B cell (primary cell): Measurements from ENCODE around the gene TAF1C. TPM values are rescaled to one million over a fixed set of nuclear protein-coding genes. Genes with fewer than 3 reads are reported as not detected.
"Not testable (repeated sequence)": the region's sequence is repeated elsewhere in the genome, so short reads cannot be mapped to it uniquely, and the experiment has no call there.

Source experiments
- ATAC-seq: fragments of 200-7000 bp; cut with Tn5 transposase; one replicate; pipeline ENCODE4 v1.10.0; 2021; ENCODE audit warnings: low read depth, mild to moderate bottlenecking, moderate number of reproducible peaks, moderate library complexity
- CTCF ChIA-PET: fragments of 350-600 bp; sonication (Branson Sonifier 250); formaldehyde crosslinking; loops from one replicate; lab custom pipeline; 2021; ENCODE audit warnings: antibody characterized with exemption, inconsistent platforms; lab: Charles Lee
- POLR2A ChIA-PET: fragments of 350-600 bp; sonication (Branson Sonifier 250); formaldehyde crosslinking; loops from one replicate; lab custom pipeline; 2021; ENCODE audit warnings: antibody characterized with exemption; lab: Charles Lee
- DNase-seq: peaks from one replicate; pipeline ENCODE4 v3.0.0; 2013
- H2AFZ ChIP-seq: 2 replicates; pipeline ENCODE4 v1.6.1; 2012; ENCODE audit warnings: mild to moderate bottlenecking, low read depth, low read length; ENCODE audit not compliant: insufficient read depth, poor library complexity, severe bottlenecking
- H3K27ac ChIP-seq, 2 donors: 1 replicate in 1 of 2; 2 replicates in 1 of 2; pipeline ENCODE4 v1.5.1; 2012 to 2013; ENCODE audit warnings: low read length in 2 of 2, mild to moderate bottlenecking in 2 of 2, moderate library complexity in 1 of 2
- H3K27me3 ChIP-seq, 4 experiments: fragments of 200-600 bp in 1 of 4; sonication (generic) in 1 of 4; replicated peaks in 1 of 4; 1 replicate in 2 of 4; 2 replicates in 2 of 4; pipeline versions ENCODE4 v1.6.1 to v1.7.0; 2013 to 2016; ENCODE audit warnings: low read length in 3 of 4, mild to moderate bottlenecking in 2 of 4, mixed read lengths in 1 of 4, moderate library complexity in 1 of 4; ENCODE audit not compliant: insufficient read depth in 4 of 4, control insufficient read depth in 3 of 4; ENCODE audit errors: control extremely low read depth in 1 of 4
- H3K36me3 ChIP-seq, 2 experiments: replicated peaks in 1 of 2; 1 replicate in 1 of 2; 2 replicates in 1 of 2; pipeline versions ENCODE4 v1.6.1 to v1.7.1; 2013; ENCODE audit warnings: low read length in 1 of 2; ENCODE audit not compliant: insufficient read depth in 2 of 2, control insufficient read depth in 1 of 2; ENCODE audit errors: control extremely low read depth in 1 of 2, extremely low read depth in 1 of 2
- H3K4me1 ChIP-seq, 2 donors: fragments of 200-600 bp in 1 of 2; sonication (generic) in 1 of 2; 1 replicate in 1 of 2; 2 replicates in 1 of 2; pipeline versions ENCODE4 v1.5.1 to v1.6.1; 2013 to 2017; ENCODE audit warnings: low read length in 2 of 2; ENCODE audit not compliant: control insufficient read depth in 2 of 2, insufficient read depth in 2 of 2
- H3K4me2 ChIP-seq: replicated peaks from 2 replicates; pipeline ENCODE3; 2012; ENCODE audit warnings: mild to moderate bottlenecking, low read depth, low read length; ENCODE audit not compliant: poor library complexity, severe bottlenecking
- H3K4me3 ChIP-seq, 5 experiments: fragments of 200-600 bp in 1 of 5; sonication (generic) in 1 of 5; 1 replicate in 3 of 5; 2 replicates in 2 of 5; pipeline versions ENCODE4 v1.5.1 to v1.7.0; 2011 to 2016; ENCODE audit warnings: low read length in 4 of 5, mild to moderate bottlenecking in 4 of 5, low read depth in 2 of 5, control low read depth in 1 of 5, moderate library complexity in 1 of 5; ENCODE audit not compliant: insufficient read depth in 1 of 5; ENCODE audit errors: control extremely low read depth in 1 of 5, extremely low read depth in 1 of 5
- H3K79me2 ChIP-seq: fragments of 200-600 bp; sonication (generic); one replicate; pipeline ENCODE4 v1.6.0; 2016; ENCODE audit warnings: low read length; ENCODE audit not compliant: control insufficient read depth, insufficient read depth
- H3K9ac ChIP-seq: fragments of 200-600 bp; sonication (generic); 2 replicates; pipeline ENCODE4 v1.6.1; 2017; ENCODE audit warnings: mild to moderate bottlenecking, low read length, moderate library complexity
- H3K9me3 ChIP-seq, 3 donors: one replicate each; pipeline versions ENCODE4 v1.6.1 to v1.7.1; 2013; ENCODE audit warnings: low read length in 2 of 3; ENCODE audit not compliant: control insufficient read depth in 2 of 3, insufficient read depth in 1 of 3; ENCODE audit errors: control extremely low read depth in 1 of 3
- H4K20me1 ChIP-seq: 2 replicates; pipeline ENCODE4 v1.6.0; 2012; ENCODE audit warnings: mild to moderate bottlenecking, low read length; ENCODE audit not compliant: insufficient read depth, control insufficient read depth, poor library complexity, severe bottlenecking
- H3K27ac Mint-ChIP-seq: one replicate; pipeline ENCODE4 v1.8.0; 2021; ENCODE audit warnings: mixed read lengths
- H3K27me3 Mint-ChIP-seq: one replicate; pipeline ENCODE4 v1.8.0; 2021; ENCODE audit warnings: mixed read lengths
- H3K4me1 Mint-ChIP-seq: one replicate; pipeline ENCODE4 v1.8.0; 2021; ENCODE audit warnings: mixed read lengths
- H3K4me3 Mint-ChIP-seq: one replicate; pipeline ENCODE4 v1.8.0; 2021; ENCODE audit warnings: mixed read lengths
- H3K9me3 Mint-ChIP-seq: one replicate; pipeline ENCODE4 v1.8.0; 2022; ENCODE audit warnings: mixed read lengths; ENCODE audit not compliant: insufficient read depth
- EZH2 ChIP-seq: IDR thresholded peaks from 2 replicates; pipeline ENCODE4 v1.6.1; 2012; ENCODE audit warnings: borderline replicate concordance, low read depth, mild to moderate bottlenecking, moderate library complexity, low read length; ENCODE audit not compliant: insufficient read depth, poor library complexity, severe bottlenecking
- WGBS: methylation state at CpG from one replicate; pipeline ENCODE4 v1.1.5; 2013; ENCODE audit warnings: missing lambda C conversion rate; ENCODE audit not compliant: insufficient coverage; 5-methylcytosine and 5-hydroxymethylcytosine counted together
- intact Hi-C: fragments of 100-400 bp; cut with micrococcal nuclease; formaldehyde crosslinking; loops from one replicate; pipeline ENCODE4 v1.10.0; 2022
- polyA plus RNA-seq: library from polyadenylated mRNA; depleted of rRNA; stranded (reverse); fragments of >200 nt; gene quantifications from 2 replicates; pipeline ENCODE4 v1.2.3, GENCODE V29; 2012
- total RNA-seq, 2 donors: library from RNA; stranded (reverse); fragments of 120-200 nt in 1 of 2; gene quantifications; 1 replicate in 1 of 2; 2 replicates in 1 of 2; pipeline versions ENCODE4 v1.2.3 to v1.2.4, GENCODE V29; 2013 to 2022
- TF ChIP-seq, protein P1 (sequence below): fragments of 200-600 bp; IDR thresholded peaks from one replicate; pipeline ENCODE4 v1.8.0; 2022; ENCODE audit warnings: antibody characterized with exemption, mild to moderate bottlenecking

Gene TAF1C
- total and polyA plus RNA-seq, 2 donors (not counting 1 experiment from before 2014, with no cell fraction given) = 115 to 125 TPM

DNA sequence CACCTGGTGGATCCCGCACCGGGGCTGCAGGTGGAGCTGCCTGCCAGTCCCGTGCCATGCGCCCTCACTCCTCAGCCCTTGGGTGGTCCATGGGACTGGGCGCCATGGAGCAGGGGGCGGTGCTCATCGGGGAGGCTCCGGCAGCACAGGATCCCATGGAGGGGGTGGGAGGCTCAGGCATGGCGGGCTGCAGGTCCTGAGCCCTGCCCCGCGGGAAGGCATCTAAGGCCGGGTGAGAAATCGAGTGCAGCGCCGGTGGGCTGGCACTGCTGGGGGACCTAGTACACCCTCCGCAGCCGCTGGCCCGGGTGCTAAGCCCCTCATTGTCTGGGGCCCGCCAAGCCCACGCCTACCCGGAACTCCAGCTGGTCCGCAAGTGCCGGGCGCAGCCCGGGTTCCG is 17.7 kb upstream of the TAF1C start:
- H4K20me1 ChIP-seq, H3K36me3 ChIP-seq, H3K4me2 ChIP-seq, H3K27me3 Mint-ChIP-seq, H2AFZ ChIP-seq, H3K9me3 Mint-ChIP-seq, H3K4me1 Mint-ChIP-seq, ATAC-seq, H3K9ac ChIP-seq, CTCF ChIA-PET, H3K79me2 ChIP-seq, H3K4me3 ChIP-seq, DNase-seq, H3K4me3 Mint-ChIP-seq, H3K27ac ChIP-seq, H3K4me1 ChIP-seq, intact Hi-C loops, H3K9me3 ChIP-seq, H3K27me3 ChIP-seq, H3K27ac Mint-ChIP-seq, POLR2A ChIA-PET: not testable (repeated sequence)
- WGBS = 87% methylated on average over 14 of the region's 26 CpGs

DNA sequence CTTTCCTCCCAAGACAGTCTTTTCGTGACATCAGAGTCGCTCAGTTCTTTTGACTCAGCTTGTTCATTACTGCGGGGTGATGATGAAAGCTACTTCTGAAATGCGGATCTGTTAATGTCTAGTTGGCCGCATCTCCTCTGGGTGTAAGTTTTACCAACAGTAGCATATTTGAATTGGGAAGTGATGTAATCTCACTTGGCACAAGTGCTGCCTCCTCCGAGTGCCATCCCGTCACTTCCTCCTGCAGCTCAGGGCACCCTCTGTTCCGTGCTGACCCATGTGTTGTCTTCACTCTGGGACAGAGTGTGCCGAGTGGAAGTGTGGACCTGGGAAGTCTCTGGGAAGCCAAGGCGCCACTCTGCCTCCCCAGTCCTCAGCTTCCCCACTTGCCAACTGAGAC is 13.0 kb upstream of the TAF1C start:
- H3K4me3 ChIP-seq = no peak overlapping the region
- H3K9ac ChIP-seq = no peak overlapping the region
- Mint-ChIP-seq H3K4me1 (no peaks in the 10 kb centered on the region), H3K4me3 (no peak overlapping the region), H3K27ac (no peak overlapping the region), H3K27me3 (peaks cover 3% of the 10 kb centered on the region), H3K9me3 (no peaks in the 10 kb centered on the region)
- no peak for TF ChIP-seq EZH2
- TF ChIP-seq, protein P1, sequence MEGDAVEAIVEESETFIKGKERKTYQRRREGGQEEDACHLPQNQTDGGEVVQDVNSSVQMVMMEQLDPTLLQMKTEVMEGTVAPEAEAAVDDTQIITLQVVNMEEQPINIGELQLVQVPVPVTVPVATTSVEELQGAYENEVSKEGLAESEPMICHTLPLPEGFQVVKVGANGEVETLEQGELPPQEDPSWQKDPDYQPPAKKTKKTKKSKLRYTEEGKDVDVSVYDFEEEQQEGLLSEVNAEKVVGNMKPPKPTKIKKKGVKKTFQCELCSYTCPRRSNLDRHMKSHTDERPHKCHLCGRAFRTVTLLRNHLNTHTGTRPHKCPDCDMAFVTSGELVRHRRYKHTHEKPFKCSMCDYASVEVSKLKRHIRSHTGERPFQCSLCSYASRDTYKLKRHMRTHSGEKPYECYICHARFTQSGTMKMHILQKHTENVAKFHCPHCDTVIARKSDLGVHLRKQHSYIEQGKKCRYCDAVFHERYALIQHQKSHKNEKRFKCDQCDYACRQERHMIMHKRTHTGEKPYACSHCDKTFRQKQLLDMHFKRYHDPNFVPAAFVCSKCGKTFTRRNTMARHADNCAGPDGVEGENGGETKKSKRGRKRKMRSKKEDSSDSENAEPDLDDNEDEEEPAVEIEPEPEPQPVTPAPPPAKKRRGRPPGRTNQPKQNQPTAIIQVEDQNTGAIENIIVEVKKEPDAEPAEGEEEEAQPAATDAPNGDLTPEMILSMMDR = no peak
- H2AFZ ChIP-seq = no peak overlapping the region
- no peak for ATAC-seq
- H3K79me2 ChIP-seq = no peaks in the 10 kb centered on the region
- no peaks in the 10 kb centered on the region for H3K36me3 ChIP-seq
- ChIA-PET CTCF (no interaction called here), POLR2A (no interaction called here)
- no peaks in the 10 kb centered on the region for H4K20me1 ChIP-seq
- H3K27me3 ChIP-seq = no peaks in the 10 kb centered on the region
- H3K4me1 ChIP-seq = no peaks in the 10 kb centered on the region
- 70% methylated on average over 8 of the region's 10 CpGs for WGBS
- intact Hi-C loops = no loop called here
- no peak overlapping the region for H3K27ac ChIP-seq
- DNase-seq = no peak
- H3K9me3 ChIP-seq = no peaks in the 10 kb centered on the region
- H3K4me2 ChIP-seq = no peak overlapping the region
